HG03558 (cell line): ENCODE measurements around the gene ZNHIT1.
"Not testable (repeated sequence)": the region's sequence is repeated elsewhere in the genome, so short reads cannot be mapped to it uniquely, and the experiment has no call there.

Experiments
- ATAC-seq: cut with Tn5 transposase; IDR thresholded peaks from one replicate; pipeline ENCODE4 v1.9.1; 2021; ENCODE audit warnings: moderate number of reproducible peaks; ENCODE audit not compliant: unreplicated experiment; ENCODE audit errors: extremely low read depth

Gene ZNHIT1

GRCh38 chr7:101186194-101186593 is 31.8 kb upstream of the ZNHIT1 start:
- no peak for ATAC-seq

DNA sequence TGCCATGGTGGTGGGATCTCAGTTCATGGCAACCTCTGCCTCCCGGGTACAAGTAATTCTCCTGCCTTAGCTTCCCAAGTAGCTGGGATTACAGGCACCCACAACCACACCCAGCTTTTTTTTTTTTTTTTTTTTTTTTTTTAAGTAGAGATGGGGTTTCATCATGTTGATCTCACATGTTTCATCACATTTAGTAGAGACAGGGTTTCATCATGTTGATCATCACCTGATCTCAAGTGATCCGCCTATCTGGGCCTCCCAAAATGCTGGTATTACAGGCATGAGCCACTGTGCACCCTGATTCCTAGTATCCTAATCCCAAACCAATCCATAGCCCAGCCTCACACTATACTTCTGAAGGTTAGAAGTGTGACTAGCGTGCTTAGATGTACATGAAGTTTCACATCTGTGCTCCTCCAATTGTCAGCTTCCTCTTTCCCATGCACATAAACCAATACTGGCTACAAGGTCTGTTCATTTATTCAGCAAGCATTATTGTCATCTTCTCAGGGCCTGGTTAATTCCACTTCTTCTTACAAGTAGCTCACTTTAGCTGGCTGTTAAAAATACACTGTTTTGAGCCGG is 31.0 kb upstream of the ZNHIT1 start:
- ATAC-seq: no peak

DNA sequence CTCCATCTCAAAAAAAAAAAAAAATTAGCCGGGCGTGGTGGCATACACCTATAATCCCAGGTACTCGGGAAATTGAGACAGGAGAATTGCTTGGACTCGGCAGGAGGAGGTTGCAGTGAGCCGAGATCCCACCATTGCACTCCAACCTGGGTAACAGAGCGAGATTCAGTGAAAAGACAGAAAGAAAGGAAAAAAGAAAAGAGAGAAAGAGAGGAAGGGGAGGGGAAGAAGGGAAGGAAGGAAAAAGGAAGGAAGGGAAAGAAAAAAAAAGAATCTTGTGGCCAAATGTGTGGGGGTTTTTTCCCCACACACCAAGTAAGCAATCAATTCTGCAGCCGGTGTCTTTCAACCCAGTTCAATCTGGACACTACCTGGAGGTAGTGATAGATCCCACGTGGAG is 28.9 kb upstream of the ZNHIT1 start:
- ATAC-seq: no peak

DNA sequence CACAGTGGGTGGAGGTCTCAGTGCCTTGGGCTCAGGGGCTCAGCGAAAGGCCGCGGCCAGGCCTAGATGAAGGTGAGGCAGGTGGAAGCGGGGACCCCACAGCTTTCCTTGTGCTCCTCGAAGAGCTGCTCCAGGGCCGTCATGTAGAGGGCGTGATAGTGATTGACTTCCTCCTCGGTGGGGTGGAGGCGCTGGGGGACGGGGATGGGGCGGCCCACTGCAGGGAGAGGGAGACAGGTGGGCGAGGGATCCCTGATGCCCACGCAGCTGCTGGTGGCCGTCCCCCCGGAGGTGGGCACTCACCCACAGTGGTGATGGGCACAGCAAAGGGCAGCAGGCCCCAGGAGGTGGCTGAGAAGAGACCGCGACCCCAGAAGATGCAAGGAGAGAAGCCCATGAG is 22.1 kb upstream of the ZNHIT1 start:
- no peak for ATAC-seq

DNA sequence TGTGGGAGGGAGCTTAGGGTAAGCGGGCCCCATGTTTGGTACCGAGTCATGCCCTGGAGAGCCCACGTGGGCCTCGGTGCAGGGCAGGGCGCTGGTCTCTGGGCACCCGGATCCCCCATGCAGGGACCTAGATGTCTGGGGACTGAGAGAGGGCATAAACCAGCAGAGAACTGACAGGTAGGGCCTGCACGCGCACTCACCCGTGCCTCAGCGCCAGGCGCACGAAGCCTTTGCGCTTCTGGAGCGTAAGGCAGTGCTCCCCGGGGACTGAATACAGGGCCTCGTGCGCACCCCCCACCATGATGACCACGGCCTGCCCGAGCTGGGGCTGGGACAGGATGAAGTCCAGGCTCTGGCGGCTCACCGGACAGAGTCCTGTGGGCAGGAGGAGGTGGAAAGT is 20.0 kb upstream of the ZNHIT1 start:
- ATAC-seq: no peak

DNA sequence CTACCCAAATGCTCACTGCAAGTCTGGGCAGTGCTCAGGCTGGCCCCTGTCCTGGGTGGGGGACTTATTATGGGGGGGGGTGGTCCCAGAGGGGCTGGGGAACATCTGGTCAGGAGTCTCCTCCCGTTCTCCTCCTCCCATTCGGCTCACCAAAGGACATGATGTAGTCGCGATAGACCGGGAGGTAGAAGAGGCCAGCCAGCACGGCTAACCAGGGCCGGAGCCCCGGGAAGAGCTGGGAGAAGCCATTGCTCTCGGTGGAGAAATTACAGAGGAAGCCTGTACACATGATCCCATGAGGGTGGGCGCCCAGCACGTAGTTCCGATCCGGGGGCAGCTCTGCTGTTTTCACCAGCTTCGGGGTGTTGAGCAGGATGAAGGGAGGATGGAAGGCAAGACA is 19.5 kb upstream of the ZNHIT1 start:
- no peak for ATAC-seq

- ATAC-seq: not testable (repeated sequence)
Observed at GRCh38 chr7:101199522-101199921, 18.4 kb upstream of the ZNHIT1 start.

- ATAC-seq: no peak
Observed at GRCh38 chr7:101200504-101200861, 17.5 kb upstream of the ZNHIT1 start.

- ATAC-seq: no peak
Observed at GRCh38 chr7:101200862-101201599, 16.9 kb upstream of the ZNHIT1 start, which contains the start of gene MOGAT3. MOGAT3 (minus strand) TSS chr7:101201036; CDS start chr7:101200854, 182 bp downstream.

GRCh38 chr7:101201695-101202602 is 16.0 kb upstream of the ZNHIT1 start:
- ATAC-seq: no peak

- ATAC-seq: no peak
Observed at GRCh38 chr7:101202603-101202918, 15.4 kb upstream of the ZNHIT1 start.

GRCh38 chr7:101203740-101204738 is 13.9 kb upstream of the ZNHIT1 start:
- ATAC-seq: not testable (repeated sequence)

DNA sequence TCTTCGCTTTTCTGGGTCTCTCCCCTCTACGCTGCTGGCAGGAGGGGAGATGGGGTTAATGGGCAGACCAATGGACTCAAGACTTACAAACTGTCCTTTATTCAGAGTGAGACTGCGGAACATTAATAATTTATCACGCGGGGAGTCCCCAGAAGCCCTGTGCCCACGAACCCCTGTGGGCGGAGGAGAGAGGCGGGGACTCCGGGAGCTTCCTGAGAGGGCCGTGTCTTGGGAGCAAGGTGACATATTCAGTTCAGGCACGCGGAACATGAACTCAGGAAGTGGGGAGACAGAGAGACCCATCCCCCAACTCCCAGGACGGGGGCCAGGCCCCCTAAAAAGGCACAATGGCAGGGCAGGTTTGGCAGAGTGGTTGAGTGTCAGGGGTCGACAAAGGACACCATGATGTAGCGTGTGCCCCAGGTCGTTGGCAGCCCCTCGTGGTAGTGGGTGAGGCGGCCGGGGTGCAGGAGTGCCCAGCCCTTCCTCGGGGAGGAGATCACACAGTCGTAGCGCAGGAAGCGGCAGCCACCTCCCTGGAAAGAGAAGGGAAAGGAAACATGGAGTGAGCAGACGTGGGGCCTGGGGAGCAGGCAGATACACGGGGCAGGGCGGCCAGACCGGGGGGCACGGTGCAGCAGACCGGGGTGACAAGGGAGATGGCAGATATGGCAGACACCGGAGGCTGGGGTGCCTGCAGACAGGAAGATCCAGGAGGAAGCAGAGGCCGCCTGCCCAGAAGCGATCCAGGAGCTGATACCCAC is 11.9 kb upstream of the ZNHIT1 start:
- ATAC-seq: no peak

GRCh38 chr7:101206665-101207042 is 11.3 kb upstream of the ZNHIT1 start:
- no peak for ATAC-seq

GRCh38 chr7:101207459-101207858 is 10.5 kb upstream of the ZNHIT1 start:
- no peak for ATAC-seq

GRCh38 chr7:101208794-101209193 is 9.2 kb upstream of the ZNHIT1 start:
- ATAC-seq: no peak

DNA sequence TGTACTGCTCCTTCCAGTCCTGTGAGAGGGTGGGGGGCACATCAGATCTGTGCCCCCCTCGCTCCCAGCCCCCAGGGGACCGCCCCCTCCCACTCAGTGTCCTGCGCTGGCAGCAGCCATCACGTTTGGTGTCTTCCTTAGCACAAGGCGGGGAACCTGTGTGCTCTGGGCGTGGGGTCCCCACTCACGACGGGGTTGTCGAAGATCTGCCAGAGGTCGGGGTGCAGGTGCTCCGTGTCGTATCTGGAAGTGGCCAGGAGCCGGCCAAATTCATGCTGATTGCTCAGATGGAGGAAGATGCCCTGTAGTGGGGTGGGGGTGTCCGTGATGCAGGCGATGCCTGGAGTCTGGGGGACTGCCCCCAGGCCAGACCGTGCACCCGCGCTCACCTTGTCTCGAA is 7.8 kb upstream of the ZNHIT1 start:
- no peak for ATAC-seq

GRCh38 chr7:101211501-101211900 is 6.5 kb upstream of the ZNHIT1 start:
- no peak for ATAC-seq

- ATAC-seq: no peak
Observed at GRCh38 chr7:101212014-101212413, 6.0 kb upstream of the ZNHIT1 start.
